CD14-positive monocyte (primary cell): ENCODE data around the gene IQSEC3. TPM values are rescaled to one million over a fixed set of nuclear protein-coding genes. Genes with fewer than 3 reads are reported as not detected.
A peak's percentile ranks its signal among the peaks of the same experiment; 100 is the strongest.

Experiments
- DNase-seq, 3 donors: peaks; one replicate each; pipeline ENCODE4 v3.0.0-alpha.2; 2011 to 2022
- H2AFZ ChIP-seq: 2 replicates; pipeline ENCODE4 v1.6.0; 2012; ENCODE audit warnings: mild to moderate bottlenecking, low read depth, low read length, inconsistent platforms; ENCODE audit not compliant: insufficient read depth, poor library complexity, severe bottlenecking
- H3K27ac ChIP-seq, 2 donors: 1 replicate in 1 of 2; 2 replicates in 1 of 2; pipeline ENCODE4 v1.5.1; 2012 to 2013; ENCODE audit warnings: low read length in 2 of 2, control low read depth in 1 of 2, inconsistent platforms in 1 of 2, low read depth in 1 of 2, mild to moderate bottlenecking in 1 of 2
- H3K27me3 ChIP-seq, 2 donors: one replicate each; pipeline versions ENCODE4 v1.6.0 to v1.6.1; 2011 to 2013; ENCODE audit warnings: low read length in 2 of 2; ENCODE audit not compliant: control insufficient read depth in 2 of 2, insufficient read depth in 2 of 2
- H3K36me3 ChIP-seq, 2 donors: replicated peaks in 1 of 2; 1 replicate in 1 of 2; 2 replicates in 1 of 2; pipeline versions ENCODE4 v1.5.1 to v1.6.1; 2012 to 2013; ENCODE audit warnings: low read length in 2 of 2, control low read depth in 1 of 2, inconsistent platforms in 1 of 2, mild to moderate bottlenecking in 1 of 2; ENCODE audit not compliant: insufficient read depth in 2 of 2, control insufficient read depth in 1 of 2
- H3K4me1 ChIP-seq, 2 donors: 1 replicate in 1 of 2; 2 replicates in 1 of 2; pipeline versions ENCODE4 v1.5.1 to v1.6.1; 2012 to 2013; ENCODE audit warnings: low read length in 2 of 2, control low read depth in 1 of 2, inconsistent platforms in 1 of 2, mild to moderate bottlenecking in 1 of 2, moderate library complexity in 1 of 2; ENCODE audit not compliant: insufficient read depth in 2 of 2, control insufficient read depth in 1 of 2
- H3K4me2 ChIP-seq: replicated peaks from 2 replicates; pipeline ENCODE3; 2012; ENCODE audit warnings: low read length, moderate library complexity, mild to moderate bottlenecking; ENCODE audit not compliant: poor library complexity, severe bottlenecking; ENCODE audit errors: extremely low read depth
- H3K4me3 ChIP-seq, 3 experiments: fragments of 200-600 bp in 1 of 3; sonication (generic) in 1 of 3; replicated peaks in 1 of 3; 1 replicate in 2 of 3; 2 replicates in 1 of 3; pipeline ENCODE4 v1.5.1; 2011 to 2013; ENCODE audit warnings: low read length in 3 of 3, mild to moderate bottlenecking in 3 of 3, control low read depth in 2 of 3, low read depth in 2 of 3, inconsistent platforms in 1 of 3, moderate library complexity in 1 of 3
- H3K79me2 ChIP-seq: 2 replicates; pipeline ENCODE4 v1.6.0; 2012; ENCODE audit warnings: mild to moderate bottlenecking, control low read depth, inconsistent platforms, low read length, moderate library complexity; ENCODE audit not compliant: insufficient read depth
- H3K9ac ChIP-seq: 2 replicates; pipeline ENCODE4 v1.6.0; 2017; ENCODE audit warnings: low read length, mild to moderate bottlenecking; ENCODE audit not compliant: insufficient read depth, poor library complexity, severe bottlenecking
- H3K9me3 ChIP-seq, 2 donors: replicated peaks in 1 of 2; 1 replicate in 1 of 2; 2 replicates in 1 of 2; pipeline versions ENCODE4 v1.5.1 to v1.6.1; 2012 to 2013; ENCODE audit warnings: low read length in 2 of 2, control low read depth in 1 of 2; ENCODE audit not compliant: control insufficient read depth in 1 of 2, insufficient read depth in 1 of 2
- H4K20me1 ChIP-seq: 2 replicates; pipeline ENCODE4 v1.6.0; 2012; ENCODE audit warnings: mild to moderate bottlenecking, low read length, control low read depth, moderate library complexity; ENCODE audit not compliant: insufficient read depth
- H3K27ac Mint-ChIP-seq, 7 donors: one replicate each; pipeline ENCODE4 v1.8.0; 2020; ENCODE audit warnings: mild to moderate bottlenecking in 7 of 7, mixed read lengths in 7 of 7, moderate library complexity in 6 of 7, inconsistent platforms in 2 of 7
- H3K27me3 Mint-ChIP-seq, 3 donors: one replicate each; pipeline ENCODE4 v1.8.0; 2021 to 2022; ENCODE audit warnings: low read depth in 3 of 3, mild to moderate bottlenecking in 3 of 3, mixed read lengths in 3 of 3, moderate library complexity in 3 of 3, inconsistent platforms in 1 of 3
- H3K36me3 Mint-ChIP-seq, 2 donors: one replicate each; pipeline ENCODE4 v1.8.0; 2020; ENCODE audit warnings: mixed read lengths in 2 of 2, inconsistent platforms in 1 of 2, mild to moderate bottlenecking in 1 of 2
- H3K4me1 Mint-ChIP-seq: one replicate; pipeline ENCODE4 v1.8.0; 2020; ENCODE audit warnings: mild to moderate bottlenecking, mixed read lengths
- H3K4me3 Mint-ChIP-seq, 2 donors: one replicate each; pipeline ENCODE4 v1.8.0; 2020; ENCODE audit warnings: mild to moderate bottlenecking in 2 of 2, mixed read lengths in 2 of 2, moderate library complexity in 1 of 2
- H3K9me3 Mint-ChIP-seq, 7 donors: one replicate each; pipeline ENCODE4 v1.8.0; 2020 to 2022; ENCODE audit warnings: mixed read lengths in 7 of 7, mild to moderate bottlenecking in 6 of 7, moderate library complexity in 6 of 7, inconsistent platforms in 2 of 7
- WGBS: methylation state at CpG from one replicate; pipeline ENCODE4 v1.1.5; 2013; ENCODE audit warnings: missing lambda C conversion rate; ENCODE audit not compliant: insufficient coverage; 5-methylcytosine and 5-hydroxymethylcytosine counted together
- intact Hi-C, 2 donors: fragments of 100-400 bp; cut with micrococcal nuclease; formaldehyde crosslinking; loops; one replicate each; pipeline versions ENCODE4 v1.15.0 to v1.15.1; 2023
- polyA plus RNA-seq, 3 donors: library from polyadenylated mRNA; depleted of rRNA in 1 of 3; unstranded in 2 of 3; stranded (reverse) in 1 of 3; fragments of 300-500 nt in 2 of 3; fragments of >200 nt in 1 of 3; fragmentation: Illumina TruSeq in 2 of 3; gene quantifications; 1 replicate in 2 of 3; 2 replicates in 1 of 3; pipeline ENCODE4 v1.2.3, GENCODE V29; 2012 to 2021
- TF ChIP-seq, protein P1 (sequence below): fragments of 200-600 bp; IDR thresholded peaks from one replicate; pipeline ENCODE4 v1.8.0; 2022; ENCODE audit warnings: antibody characterized with exemption, mild to moderate bottlenecking

Gene IQSEC3
- polyA plus RNA-seq, 3 donors = not detected

DNA sequence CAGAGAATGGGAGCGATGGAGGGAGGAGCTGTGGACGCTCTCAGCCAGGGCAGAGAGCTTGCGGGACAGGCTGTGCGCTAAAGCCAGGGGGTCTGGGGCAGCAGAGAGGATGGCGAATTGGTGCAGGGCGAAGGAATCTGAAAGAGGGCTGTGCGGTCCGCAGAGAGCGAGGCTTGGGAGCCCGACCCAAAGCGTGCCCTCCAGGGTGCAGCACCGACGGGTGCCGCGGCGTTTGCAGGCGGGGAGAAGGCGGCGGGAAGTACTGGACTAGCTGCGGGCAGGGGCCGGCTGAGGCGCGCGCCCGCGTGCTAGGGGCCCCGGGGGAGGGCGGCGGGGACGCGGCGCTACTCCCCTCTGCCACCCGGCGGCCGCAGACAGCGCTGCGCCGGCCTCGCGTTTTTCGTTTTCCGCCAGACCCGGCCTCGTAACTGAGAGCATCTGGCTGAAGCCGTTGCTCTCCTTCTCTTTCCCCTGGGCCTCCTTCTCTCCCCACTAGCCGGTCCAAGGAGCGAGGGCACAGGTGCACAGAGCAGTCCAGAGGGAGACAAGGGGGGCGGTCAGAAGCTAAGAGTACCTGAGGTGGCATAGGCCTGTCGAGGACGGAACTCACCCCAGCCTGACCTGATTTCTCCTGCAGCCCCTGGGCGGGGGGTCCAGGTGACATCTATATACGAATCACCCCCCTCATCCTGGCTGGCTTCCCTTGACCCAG is 122.5 kb downstream of the IQSEC3 start:
- intact Hi-C loops = no loop called here
- peaks cover 16 to 25% of the 10 kb centered on the region in 2 donors for H3K4me1 ChIP-seq
- WGBS = 14% methylated on average over 51 of the region's 52 CpGs
- TF ChIP-seq, protein P1, sequence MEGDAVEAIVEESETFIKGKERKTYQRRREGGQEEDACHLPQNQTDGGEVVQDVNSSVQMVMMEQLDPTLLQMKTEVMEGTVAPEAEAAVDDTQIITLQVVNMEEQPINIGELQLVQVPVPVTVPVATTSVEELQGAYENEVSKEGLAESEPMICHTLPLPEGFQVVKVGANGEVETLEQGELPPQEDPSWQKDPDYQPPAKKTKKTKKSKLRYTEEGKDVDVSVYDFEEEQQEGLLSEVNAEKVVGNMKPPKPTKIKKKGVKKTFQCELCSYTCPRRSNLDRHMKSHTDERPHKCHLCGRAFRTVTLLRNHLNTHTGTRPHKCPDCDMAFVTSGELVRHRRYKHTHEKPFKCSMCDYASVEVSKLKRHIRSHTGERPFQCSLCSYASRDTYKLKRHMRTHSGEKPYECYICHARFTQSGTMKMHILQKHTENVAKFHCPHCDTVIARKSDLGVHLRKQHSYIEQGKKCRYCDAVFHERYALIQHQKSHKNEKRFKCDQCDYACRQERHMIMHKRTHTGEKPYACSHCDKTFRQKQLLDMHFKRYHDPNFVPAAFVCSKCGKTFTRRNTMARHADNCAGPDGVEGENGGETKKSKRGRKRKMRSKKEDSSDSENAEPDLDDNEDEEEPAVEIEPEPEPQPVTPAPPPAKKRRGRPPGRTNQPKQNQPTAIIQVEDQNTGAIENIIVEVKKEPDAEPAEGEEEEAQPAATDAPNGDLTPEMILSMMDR = peak; percentile 87
- peaks cover 0 to 2% of the 10 kb centered on the region in 2 donors for H3K36me3 Mint-ChIP-seq
- peak overlapping the region; percentile 47 for H2AFZ ChIP-seq
- peaks cover 22 to 42% (median 38%) of the 10 kb centered on the region in 3 donors for H3K27me3 Mint-ChIP-seq
- H3K9me3 ChIP-seq = no peaks in the 10 kb centered on the region
- H3K4me2 ChIP-seq = peak overlapping the region; percentile 64
- peaks cover 3 to 8% (median 7%) of the 10 kb centered on the region in 7 donors for H3K9me3 Mint-ChIP-seq
- no peaks in the 10 kb centered on the region for H3K79me2 ChIP-seq
- H3K4me1 Mint-ChIP-seq = peaks cover 23% of the 10 kb centered on the region
- H3K27ac Mint-ChIP-seq = peak overlapping the region in 2 of 7 donors; percentile 46 to 71
- no peak overlapping the region for H3K9ac ChIP-seq
- no peak overlapping the region for H3K27ac ChIP-seq
- peak; percentile 52 to 66 (median 59) for DNase-seq
- H3K27me3 ChIP-seq = peaks cover 0 to 5% of the 10 kb centered on the region in 2 donors
- peak overlapping the region in 2 of 3 experiments; percentile 14 to 68 for H3K4me3 ChIP-seq
- H3K4me3 Mint-ChIP-seq = peak overlapping the region; percentile 76 to 94
- H4K20me1 ChIP-seq = no peaks in the 10 kb centered on the region
- no peaks in the 10 kb centered on the region for H3K36me3 ChIP-seq

DNA sequence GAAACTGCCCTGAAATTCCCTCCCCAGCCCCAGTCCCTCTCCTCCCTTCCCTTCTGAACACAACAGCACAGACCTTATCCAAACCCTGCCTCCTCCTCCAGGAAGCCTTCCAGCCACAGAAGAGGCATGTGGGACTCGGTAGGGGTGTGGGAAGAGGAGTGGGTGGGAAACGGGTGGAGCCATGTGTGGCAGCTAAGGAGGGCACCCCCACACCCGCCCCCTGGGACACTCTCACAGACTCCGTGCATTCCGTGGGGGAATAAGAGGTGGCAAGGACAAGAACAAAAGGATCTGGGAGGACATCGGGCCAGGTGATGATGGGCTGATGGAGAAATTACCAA is 123.0 kb downstream of the IQSEC3 start:
- Histone ChIP-seq H3K36me3 (no peaks in the 10 kb centered on the region), H3K27me3 (peaks cover 0 to 5% of the 10 kb centered on the region in 2 donors), H3K9ac (no peak overlapping the region), H4K20me1 (no peaks in the 10 kb centered on the region), H3K9me3 (no peaks in the 10 kb centered on the region), H3K4me1 (peaks cover 16 to 24% of the 10 kb centered on the region in 2 donors), H3K4me2 (peak overlapping the region; percentile 64), H3K4me3 (no peak overlapping the region), H3K27ac (no peak overlapping the region), H2AFZ (no peak overlapping the region), H3K79me2 (no peaks in the 10 kb centered on the region)
- WGBS = no CpG with 5 or more reads among the region's 6 CpGs
- Mint-ChIP-seq H3K4me1 (peaks cover 23% of the 10 kb centered on the region), H3K27ac (no peak overlapping the region), H3K4me3 (peak overlapping the region in 1 of 2 donors; percentile 94), H3K27me3 (peaks cover 22 to 42% (median 38%) of the 10 kb centered on the region in 3 donors), H3K9me3 (peaks cover 3 to 8% (median 7%) of the 10 kb centered on the region in 7 donors), H3K36me3 (peaks cover 0 to 2% of the 10 kb centered on the region in 2 donors)
- TF ChIP-seq, protein P1 = no peak
- intact Hi-C loops = no loop called here
- DNase-seq = no peak
